HL-60 (cell line): Measurements from ENCODE around the gene ATP7A.

Experiments used
- DNase-seq, 2 experiments: peaks; one replicate each; pipeline ENCODE4 v3.0.0-alpha.2; 2010 to 2020; ENCODE audit warnings: low read depth in 1 of 2, low spot score in 1 of 2
- H3K27ac ChIP-seq: fragments of 250-450 bp; sonication (Bioruptor Pico); replicated peaks from 2 replicates; pipeline ENCODE4 v1.5.1; 2020; ENCODE audit warnings: mild to moderate bottlenecking, moderate library complexity
- H3K27me3 ChIP-seq: fragments of 250-450 bp; sonication (Bioruptor Pico); 2 replicates; pipeline ENCODE4 v1.5.1; 2021; ENCODE audit warnings: mild to moderate bottlenecking, moderate library complexity; ENCODE audit not compliant: insufficient read depth, poor library complexity, severe bottlenecking
- H3K4me3 ChIP-seq: replicated peaks from 2 replicates; pipeline ENCODE4 v1.5.1; 2011; ENCODE audit warnings: mild to moderate bottlenecking, control low read depth, low read length; ENCODE audit not compliant: insufficient read depth
- CTCF ChIP-seq: IDR thresholded peaks from one replicate; pipeline ENCODE4 v1.5.1; 2011; ENCODE audit warnings: low read length, control low read depth, inconsistent platforms; ENCODE audit not compliant: insufficient read depth
- GABPA ChIP-seq: IDR thresholded peaks from 2 replicates; pipeline ENCODE4 v1.6.1; 2012; ENCODE audit warnings: low read depth
- POLR2AphosphoS5 ChIP-seq: IDR thresholded peaks from 2 replicates; pipeline ENCODE4 v1.6.1; 2012; ENCODE audit warnings: low read depth
- SPI1 ChIP-seq: IDR thresholded peaks from 2 replicates; pipeline ENCODE4 v1.6.1; 2012; ENCODE audit warnings: low read depth, mild to moderate bottlenecking, borderline replicate concordance
- TF ChIP-seq, protein P1 (sequence below): IDR thresholded peaks from 2 replicates; pipeline ENCODE4 v1.6.1; 2012; ENCODE audit warnings: low read depth; ENCODE audit not compliant: insufficient replicate concordance

The ATP7A gene

DNA sequence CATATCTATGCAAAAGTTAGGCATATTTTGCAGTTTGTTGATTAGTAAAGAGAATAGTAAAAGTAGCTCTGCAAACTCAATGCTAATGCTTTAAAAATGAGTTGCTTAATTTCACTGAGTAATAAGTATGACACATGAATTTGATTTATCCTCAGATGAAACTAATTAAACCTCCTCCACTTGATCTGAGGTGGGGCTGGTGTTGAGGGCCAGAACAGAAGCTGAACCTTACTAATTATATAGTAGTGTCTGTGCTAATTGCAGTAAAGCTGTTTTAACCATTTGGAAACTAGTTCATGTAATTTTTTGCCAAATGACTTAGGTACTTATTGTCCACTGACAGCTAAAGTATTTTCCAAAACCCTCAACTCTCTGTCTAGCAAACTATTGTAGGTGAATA is 66.6 kb downstream of the ATP7A start:
- no peak for DNase-seq

GRCh38 chrX:77977518-77977917 is 67.0 kb downstream of the ATP7A start:
- Histone ChIP-seq H3K27ac (no peak overlapping the region), H3K4me3 (no peak overlapping the region), H3K27me3 (no peaks in the 10 kb centered on the region)
- no peak for DNase-seq
- TF ChIP-seq POLR2AphosphoS5 (no peak), GABPA (no peak), CTCF (no peak), SPI1 (no peak)
- TF ChIP-seq, protein P1, sequence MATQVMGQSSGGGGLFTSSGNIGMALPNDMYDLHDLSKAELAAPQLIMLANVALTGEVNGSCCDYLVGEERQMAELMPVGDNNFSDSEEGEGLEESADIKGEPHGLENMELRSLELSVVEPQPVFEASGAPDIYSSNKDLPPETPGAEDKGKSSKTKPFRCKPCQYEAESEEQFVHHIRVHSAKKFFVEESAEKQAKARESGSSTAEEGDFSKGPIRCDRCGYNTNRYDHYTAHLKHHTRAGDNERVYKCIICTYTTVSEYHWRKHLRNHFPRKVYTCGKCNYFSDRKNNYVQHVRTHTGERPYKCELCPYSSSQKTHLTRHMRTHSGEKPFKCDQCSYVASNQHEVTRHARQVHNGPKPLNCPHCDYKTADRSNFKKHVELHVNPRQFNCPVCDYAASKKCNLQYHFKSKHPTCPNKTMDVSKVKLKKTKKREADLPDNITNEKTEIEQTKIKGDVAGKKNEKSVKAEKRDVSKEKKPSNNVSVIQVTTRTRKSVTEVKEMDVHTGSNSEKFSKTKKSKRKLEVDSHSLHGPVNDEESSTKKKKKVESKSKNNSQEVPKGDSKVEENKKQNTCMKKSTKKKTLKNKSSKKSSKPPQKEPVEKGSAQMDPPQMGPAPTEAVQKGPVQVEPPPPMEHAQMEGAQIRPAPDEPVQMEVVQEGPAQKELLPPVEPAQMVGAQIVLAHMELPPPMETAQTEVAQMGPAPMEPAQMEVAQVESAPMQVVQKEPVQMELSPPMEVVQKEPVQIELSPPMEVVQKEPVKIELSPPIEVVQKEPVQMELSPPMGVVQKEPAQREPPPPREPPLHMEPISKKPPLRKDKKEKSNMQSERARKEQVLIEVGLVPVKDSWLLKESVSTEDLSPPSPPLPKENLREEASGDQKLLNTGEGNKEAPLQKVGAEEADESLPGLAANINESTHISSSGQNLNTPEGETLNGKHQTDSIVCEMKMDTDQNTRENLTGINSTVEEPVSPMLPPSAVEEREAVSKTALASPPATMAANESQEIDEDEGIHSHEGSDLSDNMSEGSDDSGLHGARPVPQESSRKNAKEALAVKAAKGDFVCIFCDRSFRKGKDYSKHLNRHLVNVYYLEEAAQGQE, result no peak

More for the DNA sequence above, 66.6 kb downstream of the ATP7A start:
- H3K27ac ChIP-seq, result no peak overlapping the region
- H3K27me3 ChIP-seq, result no peaks in the 10 kb centered on the region
- H3K4me3 ChIP-seq, result no peak overlapping the region
- TF ChIP-seq SPI1 (no peak), POLR2AphosphoS5 (no peak), GABPA (no peak), CTCF (no peak)
- TF ChIP-seq, protein P1, result no peak

GRCh38 chrX:77979870-77980269 is 69.4 kb downstream of the ATP7A start:
- TF ChIP-seq, protein P1, result no peak
- TF ChIP-seq SPI1, result no peak
- no peak for TF ChIP-seq POLR2AphosphoS5
- TF ChIP-seq GABPA, result no peak
- TF ChIP-seq CTCF, result no peak
- Histone ChIP-seq H3K4me3 (no peak overlapping the region), H3K27ac (no peak overlapping the region), H3K27me3 (no peaks in the 10 kb centered on the region)
- DNase-seq, result no peak
